Measurements from ENCODE around the gene ST8SIA6.

Gene ST8SIA6

DNA sequence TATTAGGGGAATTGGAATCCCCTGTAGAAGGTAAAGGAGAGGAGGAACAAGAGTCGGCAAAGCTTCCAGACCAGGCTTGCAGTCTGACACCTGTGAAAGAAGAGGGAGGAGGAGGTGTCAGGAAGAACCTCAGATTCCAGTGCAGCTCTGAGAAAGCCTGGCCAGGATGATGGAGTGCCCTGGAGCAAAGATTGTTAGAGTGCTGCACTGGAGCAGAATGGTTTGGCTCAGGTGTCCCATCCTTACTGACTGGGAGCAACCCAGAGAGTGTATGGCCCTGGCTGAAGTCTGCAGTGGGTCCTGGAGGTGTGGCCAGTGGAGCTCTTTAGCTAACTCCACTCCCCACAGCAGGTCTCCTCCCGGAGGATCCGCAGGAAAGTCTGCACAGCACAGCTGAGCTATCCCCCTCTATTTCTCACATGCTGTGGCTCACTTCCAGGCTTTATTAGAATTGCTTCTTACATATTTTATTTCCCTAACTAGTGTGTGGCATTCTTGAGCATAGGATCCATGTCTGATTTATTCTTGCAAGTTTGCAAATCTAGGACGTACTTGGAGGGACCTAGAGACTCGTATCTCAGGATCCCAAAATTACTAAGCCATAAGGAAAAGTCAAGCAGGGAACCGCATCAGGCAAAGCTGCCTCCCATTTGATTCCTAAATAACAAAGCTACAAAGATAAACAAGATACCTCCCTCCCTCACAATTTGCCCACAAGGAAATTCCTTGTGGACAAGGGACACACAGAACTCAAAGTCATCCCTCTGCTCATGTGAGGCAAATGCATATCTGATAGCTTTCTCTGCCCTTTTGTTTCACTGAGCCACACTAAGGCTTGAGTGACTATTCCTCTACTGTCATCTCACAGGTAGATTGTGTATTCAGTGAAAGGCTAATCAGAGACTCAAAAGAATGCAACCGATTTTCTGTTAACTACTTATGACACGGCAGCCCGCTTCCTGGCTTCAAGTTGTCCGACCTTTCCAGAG lies 167.5 kb downstream of the ST8SIA6 start:
- TF ChIP-seq, protein P1, sequence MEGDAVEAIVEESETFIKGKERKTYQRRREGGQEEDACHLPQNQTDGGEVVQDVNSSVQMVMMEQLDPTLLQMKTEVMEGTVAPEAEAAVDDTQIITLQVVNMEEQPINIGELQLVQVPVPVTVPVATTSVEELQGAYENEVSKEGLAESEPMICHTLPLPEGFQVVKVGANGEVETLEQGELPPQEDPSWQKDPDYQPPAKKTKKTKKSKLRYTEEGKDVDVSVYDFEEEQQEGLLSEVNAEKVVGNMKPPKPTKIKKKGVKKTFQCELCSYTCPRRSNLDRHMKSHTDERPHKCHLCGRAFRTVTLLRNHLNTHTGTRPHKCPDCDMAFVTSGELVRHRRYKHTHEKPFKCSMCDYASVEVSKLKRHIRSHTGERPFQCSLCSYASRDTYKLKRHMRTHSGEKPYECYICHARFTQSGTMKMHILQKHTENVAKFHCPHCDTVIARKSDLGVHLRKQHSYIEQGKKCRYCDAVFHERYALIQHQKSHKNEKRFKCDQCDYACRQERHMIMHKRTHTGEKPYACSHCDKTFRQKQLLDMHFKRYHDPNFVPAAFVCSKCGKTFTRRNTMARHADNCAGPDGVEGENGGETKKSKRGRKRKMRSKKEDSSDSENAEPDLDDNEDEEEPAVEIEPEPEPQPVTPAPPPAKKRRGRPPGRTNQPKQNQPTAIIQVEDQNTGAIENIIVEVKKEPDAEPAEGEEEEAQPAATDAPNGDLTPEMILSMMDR (IDR thresholded peaks at IDR 0.05; ENCODE audit: control insufficient read depth, extremely low read depth, insufficient read depth), result no peak
- no peak for DNase-seq (ENCODE audit: low read depth)
- H3K4me3 ChIP-seq (ENCODE audit: low read depth, low read length), result no peak overlapping the region

DNA sequence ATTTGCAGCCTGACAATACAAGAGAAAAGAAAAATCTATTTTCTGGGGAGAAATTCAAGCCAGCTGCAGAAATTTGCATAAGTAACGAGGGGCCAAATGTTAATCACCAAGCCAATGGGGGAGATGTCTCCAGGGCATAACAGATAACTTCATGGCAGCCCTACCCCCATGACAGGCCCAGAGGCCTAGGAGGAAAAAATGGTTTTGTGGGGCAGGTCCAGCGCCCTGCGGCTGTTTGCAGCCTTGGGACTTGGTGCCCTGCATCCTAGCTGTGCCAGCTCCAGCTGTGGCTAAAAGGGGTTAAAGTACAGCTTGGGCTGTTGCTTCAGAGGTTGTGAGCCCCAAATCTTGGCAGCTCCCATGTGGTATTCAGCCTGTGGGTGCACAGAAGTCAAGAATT lies 172.1 kb downstream of the ST8SIA6 start:
- TF ChIP-seq, protein P1 (IDR thresholded peaks at IDR 0.05; ENCODE audit: control insufficient read depth, extremely low read depth, insufficient read depth), result no peak
- no peak overlapping the region for H3K4me3 ChIP-seq (ENCODE audit: low read depth, low read length)
- no peak for DNase-seq (ENCODE audit: low read depth)

DNA sequence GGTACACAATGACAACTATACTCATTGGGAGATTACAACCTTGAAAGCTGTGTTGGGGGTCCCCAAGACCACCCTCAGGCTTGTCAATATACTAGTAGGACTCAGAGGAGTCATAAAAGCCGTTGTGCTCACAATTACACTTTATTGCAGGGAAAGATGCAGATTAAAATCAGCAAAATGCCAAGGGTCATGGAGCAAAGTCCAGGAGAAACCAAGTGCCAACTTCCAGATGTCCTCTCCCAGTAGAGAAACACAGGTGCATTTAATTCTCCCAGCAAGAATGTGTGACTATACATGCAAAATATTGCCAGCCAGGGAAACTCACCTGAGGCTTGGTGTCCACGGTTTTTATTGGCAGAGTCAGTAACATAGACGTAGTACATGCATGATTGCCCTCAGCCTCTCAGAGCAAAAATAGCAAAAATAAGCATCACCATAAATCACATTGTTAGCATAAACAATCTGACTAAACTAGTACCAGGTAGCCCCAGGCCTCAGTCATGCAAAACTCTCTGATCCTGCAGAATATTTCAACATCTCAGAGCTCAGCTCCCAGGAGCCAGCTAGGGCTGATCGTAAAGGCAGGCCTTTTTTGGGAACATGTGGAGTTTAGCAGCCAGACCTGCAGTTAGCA lies 175.7 kb downstream of the ST8SIA6 start:
- no peak overlapping the region for H3K4me3 ChIP-seq (ENCODE audit: low read depth, low read length)
- no peak for DNase-seq (ENCODE audit: low read depth)
- TF ChIP-seq, protein P1 (IDR thresholded peaks at IDR 0.05; ENCODE audit: control insufficient read depth, extremely low read depth, insufficient read depth), result no peak

DNA sequence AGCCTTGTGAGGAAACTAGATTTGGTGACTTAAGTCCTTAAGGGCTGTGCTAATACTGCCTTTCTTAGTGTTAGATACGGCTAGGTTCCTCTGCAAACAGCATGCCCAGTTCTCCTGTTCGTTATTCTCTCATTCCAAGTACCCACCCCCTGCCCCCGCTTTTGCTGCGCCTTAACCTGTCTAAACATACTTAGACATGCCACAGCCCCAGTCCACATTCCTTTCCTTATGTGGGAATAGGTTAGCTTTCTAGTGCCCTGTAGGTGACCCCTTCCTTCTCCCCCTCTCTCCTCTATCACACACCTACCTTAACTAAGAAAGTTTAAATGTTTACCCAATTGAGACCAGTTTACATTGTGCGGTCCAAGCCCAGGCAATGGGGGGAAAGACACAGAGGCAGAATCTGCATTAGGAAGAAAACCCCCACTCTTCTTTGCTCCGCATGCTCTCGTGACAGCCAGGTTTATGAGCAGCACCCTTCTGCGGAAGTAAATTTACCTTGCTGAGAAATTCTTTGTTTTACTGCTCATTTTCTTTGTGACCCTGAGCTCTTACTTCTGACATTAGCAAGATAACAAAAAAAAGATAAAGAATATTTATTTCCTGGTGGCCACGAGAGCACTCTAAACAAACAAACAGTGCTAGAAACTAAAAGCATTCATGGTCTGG lies 177.5 kb downstream of the ST8SIA6 start:
- DNase-seq (ENCODE audit: low read depth), result no peak
- TF ChIP-seq, protein P1 (IDR thresholded peaks at IDR 0.05; ENCODE audit: control insufficient read depth, extremely low read depth, insufficient read depth), result no peak
- no peak overlapping the region for H3K4me3 ChIP-seq (ENCODE audit: low read depth, low read length)

DNA sequence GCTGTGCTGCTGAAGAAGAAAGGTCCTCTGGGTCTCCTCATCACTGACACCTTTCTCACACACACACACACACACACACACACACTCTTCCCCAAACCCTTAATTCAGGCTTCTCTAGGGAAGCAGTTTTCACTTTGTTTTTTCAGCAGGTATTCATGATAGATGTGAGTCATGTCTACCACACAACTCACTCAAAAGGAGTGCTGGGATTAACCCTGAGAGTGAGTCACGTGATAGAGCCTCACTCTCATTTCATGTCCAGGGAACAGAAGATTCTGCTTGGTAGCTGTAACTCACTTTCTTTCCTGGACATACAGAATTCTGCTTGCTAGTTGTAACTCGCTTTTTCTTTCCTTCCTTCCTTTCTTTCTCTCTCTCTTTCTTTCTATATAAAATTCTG lies 181.0 kb downstream of the ST8SIA6 start:
- H3K4me3 ChIP-seq (ENCODE audit: low read depth, low read length), result no peak overlapping the region
- no peak for DNase-seq (ENCODE audit: low read depth)
- TF ChIP-seq, protein P1 (IDR thresholded peaks at IDR 0.05; ENCODE audit: control insufficient read depth, extremely low read depth, insufficient read depth), result no peak

DNA sequence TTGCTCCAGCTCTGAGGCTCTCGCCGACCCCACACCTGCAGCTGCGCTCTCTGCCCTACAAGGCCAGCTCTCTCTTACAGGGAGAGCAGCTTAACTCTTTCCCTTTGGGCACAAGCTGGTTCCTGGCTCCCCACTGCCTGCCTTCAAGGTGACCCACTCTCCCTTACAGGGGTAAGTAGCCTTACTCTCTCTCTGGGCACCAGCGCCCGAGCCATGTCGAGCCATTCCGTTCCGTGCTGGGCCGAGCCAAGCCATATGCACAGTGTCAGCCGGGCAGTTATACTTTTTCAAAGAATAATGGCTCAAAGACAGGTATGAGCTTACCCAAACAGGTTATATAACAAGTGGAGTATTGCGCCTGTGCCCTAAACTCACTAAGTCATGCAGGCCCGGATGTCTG lies 181.7 kb downstream of the ST8SIA6 start:
- no peak overlapping the region for H3K4me3 ChIP-seq (ENCODE audit: low read depth, low read length)
- DNase-seq (ENCODE audit: low read depth), result no peak
- TF ChIP-seq, protein P1 (IDR thresholded peaks at IDR 0.05; ENCODE audit: control insufficient read depth, extremely low read depth, insufficient read depth), result no peak

All from LNCaP clone FGC (cell line).